ENCODE results near the gene SAMD4B. TPM values are rescaled to one million over a fixed set of nuclear protein-coding genes. Genes with fewer than 3 reads are reported as not detected.

SAMD4B gene
- total and polyA plus RNA-seq, 2 of the 8 experiments (the other 6 are each of a cell fraction or from before 2014, with no cell fraction given): 137 to 158 TPM

GRCh38 chr19:39397360-39398296, 55.4 kb downstream of the SAMD4B start (continued):
- TF ChIP-seq, protein P1, sequence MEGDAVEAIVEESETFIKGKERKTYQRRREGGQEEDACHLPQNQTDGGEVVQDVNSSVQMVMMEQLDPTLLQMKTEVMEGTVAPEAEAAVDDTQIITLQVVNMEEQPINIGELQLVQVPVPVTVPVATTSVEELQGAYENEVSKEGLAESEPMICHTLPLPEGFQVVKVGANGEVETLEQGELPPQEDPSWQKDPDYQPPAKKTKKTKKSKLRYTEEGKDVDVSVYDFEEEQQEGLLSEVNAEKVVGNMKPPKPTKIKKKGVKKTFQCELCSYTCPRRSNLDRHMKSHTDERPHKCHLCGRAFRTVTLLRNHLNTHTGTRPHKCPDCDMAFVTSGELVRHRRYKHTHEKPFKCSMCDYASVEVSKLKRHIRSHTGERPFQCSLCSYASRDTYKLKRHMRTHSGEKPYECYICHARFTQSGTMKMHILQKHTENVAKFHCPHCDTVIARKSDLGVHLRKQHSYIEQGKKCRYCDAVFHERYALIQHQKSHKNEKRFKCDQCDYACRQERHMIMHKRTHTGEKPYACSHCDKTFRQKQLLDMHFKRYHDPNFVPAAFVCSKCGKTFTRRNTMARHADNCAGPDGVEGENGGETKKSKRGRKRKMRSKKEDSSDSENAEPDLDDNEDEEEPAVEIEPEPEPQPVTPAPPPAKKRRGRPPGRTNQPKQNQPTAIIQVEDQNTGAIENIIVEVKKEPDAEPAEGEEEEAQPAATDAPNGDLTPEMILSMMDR (IDR thresholded peaks at IDR 0.05; ENCODE audit: control extremely low read depth in 1 of 3, insufficient read depth in 1 of 3, low read depth in 1 of 3, low read length in 3 of 3): peak; percentile 92 to 98 (median 98)
- TF ChIP-seq HDAC2 (IDR thresholded peaks at IDR 0.05; ENCODE audit: borderline replicate concordance in 1 of 2, low read depth in 2 of 2, low read length in 2 of 2): 0 out of 4 replicates have a peak, but pooled peaks of 1 of the 2 experiments have one; percentile 35
- TF ChIP-seq NANOG (IDR thresholded peaks at IDR 0.05; ENCODE audit: insufficient read depth, low read depth, low read length, poor library complexity, severe bottlenecking): no peak
- 0 out of 2 replicates have a peak, but pooled peaks have one; percentile 60 for TF ChIP-seq POLR2AphosphoS5 (IDR thresholded peaks at IDR 0.05; ENCODE audit: low read depth, low read length)

Measured in H1 (cell line).